ENCODE results near the gene PGBD5. TPM values are rescaled to one million over a fixed set of nuclear protein-coding genes. Genes with fewer than 3 reads are reported as not detected.

PGBD5 gene
- total and polyA plus RNA-seq, 9 of the 15 experiments (the other 6 are each of a cell fraction or from before 2014, with no cell fraction given) = under 0.01 to 0.40 (median 0.10) TPM; not detected in 3

- no peak for FAIRE-seq
- TF ChIP-seq ZNF212 (CRISPR knock-in tag; IDR thresholded peaks at IDR 0.05) (no peak), TSC22D4 (tag; IDR thresholded peaks at IDR 0.05) (no peak), IRF2 (CRISPR knock-in tag; IDR thresholded peaks at IDR 0.05) (no peak), NFIC (IDR thresholded peaks at IDR 0.05) (no peak), HNRNPL (IDR thresholded peaks at IDR 0.05; ENCODE audit: low read depth, low read length) (no peak), BHLHE40 (IDR thresholded peaks at IDR 0.05; ENCODE audit: low read length) (no peak)
- TF ChIP-seq, protein P1, sequence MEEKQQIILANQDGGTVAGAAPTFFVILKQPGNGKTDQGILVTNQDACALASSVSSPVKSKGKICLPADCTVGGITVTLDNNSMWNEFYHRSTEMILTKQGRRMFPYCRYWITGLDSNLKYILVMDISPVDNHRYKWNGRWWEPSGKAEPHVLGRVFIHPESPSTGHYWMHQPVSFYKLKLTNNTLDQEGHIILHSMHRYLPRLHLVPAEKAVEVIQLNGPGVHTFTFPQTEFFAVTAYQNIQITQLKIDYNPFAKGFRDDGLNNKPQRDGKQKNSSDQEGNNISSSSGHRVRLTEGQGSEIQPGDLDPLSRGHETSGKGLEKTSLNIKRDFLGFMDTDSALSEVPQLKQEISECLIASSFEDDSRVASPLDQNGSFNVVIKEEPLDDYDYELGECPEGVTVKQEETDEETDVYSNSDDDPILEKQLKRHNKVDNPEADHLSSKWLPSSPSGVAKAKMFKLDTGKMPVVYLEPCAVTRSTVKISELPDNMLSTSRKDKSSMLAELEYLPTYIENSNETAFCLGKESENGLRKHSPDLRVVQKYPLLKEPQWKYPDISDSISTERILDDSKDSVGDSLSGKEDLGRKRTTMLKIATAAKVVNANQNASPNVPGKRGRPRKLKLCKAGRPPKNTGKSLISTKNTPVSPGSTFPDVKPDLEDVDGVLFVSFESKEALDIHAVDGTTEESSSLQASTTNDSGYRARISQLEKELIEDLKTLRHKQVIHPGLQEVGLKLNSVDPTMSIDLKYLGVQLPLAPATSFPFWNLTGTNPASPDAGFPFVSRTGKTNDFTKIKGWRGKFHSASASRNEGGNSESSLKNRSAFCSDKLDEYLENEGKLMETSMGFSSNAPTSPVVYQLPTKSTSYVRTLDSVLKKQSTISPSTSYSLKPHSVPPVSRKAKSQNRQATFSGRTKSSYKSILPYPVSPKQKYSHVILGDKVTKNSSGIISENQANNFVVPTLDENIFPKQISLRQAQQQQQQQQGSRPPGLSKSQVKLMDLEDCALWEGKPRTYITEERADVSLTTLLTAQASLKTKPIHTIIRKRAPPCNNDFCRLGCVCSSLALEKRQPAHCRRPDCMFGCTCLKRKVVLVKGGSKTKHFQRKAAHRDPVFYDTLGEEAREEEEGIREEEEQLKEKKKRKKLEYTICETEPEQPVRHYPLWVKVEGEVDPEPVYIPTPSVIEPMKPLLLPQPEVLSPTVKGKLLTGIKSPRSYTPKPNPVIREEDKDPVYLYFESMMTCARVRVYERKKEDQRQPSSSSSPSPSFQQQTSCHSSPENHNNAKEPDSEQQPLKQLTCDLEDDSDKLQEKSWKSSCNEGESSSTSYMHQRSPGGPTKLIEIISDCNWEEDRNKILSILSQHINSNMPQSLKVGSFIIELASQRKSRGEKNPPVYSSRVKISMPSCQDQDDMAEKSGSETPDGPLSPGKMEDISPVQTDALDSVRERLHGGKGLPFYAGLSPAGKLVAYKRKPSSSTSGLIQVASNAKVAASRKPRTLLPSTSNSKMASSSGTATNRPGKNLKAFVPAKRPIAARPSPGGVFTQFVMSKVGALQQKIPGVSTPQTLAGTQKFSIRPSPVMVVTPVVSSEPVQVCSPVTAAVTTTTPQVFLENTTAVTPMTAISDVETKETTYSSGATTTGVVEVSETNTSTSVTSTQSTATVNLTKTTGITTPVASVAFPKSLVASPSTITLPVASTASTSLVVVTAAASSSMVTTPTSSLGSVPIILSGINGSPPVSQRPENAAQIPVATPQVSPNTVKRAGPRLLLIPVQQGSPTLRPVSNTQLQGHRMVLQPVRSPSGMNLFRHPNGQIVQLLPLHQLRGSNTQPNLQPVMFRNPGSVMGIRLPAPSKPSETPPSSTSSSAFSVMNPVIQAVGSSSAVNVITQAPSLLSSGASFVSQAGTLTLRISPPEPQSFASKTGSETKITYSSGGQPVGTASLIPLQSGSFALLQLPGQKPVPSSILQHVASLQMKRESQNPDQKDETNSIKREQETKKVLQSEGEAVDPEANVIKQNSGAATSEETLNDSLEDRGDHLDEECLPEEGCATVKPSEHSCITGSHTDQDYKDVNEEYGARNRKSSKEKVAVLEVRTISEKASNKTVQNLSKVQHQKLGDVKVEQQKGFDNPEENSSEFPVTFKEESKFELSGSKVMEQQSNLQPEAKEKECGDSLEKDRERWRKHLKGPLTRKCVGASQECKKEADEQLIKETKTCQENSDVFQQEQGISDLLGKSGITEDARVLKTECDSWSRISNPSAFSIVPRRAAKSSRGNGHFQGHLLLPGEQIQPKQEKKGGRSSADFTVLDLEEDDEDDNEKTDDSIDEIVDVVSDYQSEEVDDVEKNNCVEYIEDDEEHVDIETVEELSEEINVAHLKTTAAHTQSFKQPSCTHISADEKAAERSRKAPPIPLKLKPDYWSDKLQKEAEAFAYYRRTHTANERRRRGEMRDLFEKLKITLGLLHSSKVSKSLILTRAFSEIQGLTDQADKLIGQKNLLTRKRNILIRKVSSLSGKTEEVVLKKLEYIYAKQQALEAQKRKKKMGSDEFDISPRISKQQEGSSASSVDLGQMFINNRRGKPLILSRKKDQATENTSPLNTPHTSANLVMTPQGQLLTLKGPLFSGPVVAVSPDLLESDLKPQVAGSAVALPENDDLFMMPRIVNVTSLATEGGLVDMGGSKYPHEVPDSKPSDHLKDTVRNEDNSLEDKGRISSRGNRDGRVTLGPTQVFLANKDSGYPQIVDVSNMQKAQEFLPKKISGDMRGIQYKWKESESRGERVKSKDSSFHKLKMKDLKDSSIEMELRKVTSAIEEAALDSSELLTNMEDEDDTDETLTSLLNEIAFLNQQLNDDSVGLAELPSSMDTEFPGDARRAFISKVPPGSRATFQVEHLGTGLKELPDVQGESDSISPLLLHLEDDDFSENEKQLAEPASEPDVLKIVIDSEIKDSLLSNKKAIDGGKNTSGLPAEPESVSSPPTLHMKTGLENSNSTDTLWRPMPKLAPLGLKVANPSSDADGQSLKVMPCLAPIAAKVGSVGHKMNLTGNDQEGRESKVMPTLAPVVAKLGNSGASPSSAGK (IDR thresholded peaks at IDR 0.05) = no peak
- TF ChIP-seq, protein P2, sequence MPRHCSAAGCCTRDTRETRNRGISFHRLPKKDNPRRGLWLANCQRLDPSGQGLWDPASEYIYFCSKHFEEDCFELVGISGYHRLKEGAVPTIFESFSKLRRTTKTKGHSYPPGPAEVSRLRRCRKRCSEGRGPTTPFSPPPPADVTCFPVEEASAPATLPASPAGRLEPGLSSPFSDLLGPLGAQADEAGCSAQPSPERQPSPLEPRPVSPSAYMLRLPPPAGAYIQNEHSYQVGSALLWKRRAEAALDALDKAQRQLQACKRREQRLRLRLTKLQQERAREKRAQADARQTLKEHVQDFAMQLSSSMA (CRISPR knock-in tag; IDR thresholded peaks at IDR 0.05) = no peak
Measured at GRCh38 chr1:230316864-230317745, 109.0 kb downstream of the PGBD5 start.

More at GRCh38 chr1:230316864-230317745, 109.0 kb downstream of the PGBD5 start:
- ChIA-PET CTCF (ENCODE audit: low intra/inter-chr PET ratio) (no interaction called here), POLR2A (interaction anchor here (1.1 kb wide), 1 partner anchor 15 kb away, joined by 3 read pairs; no protein-coding TSS in a partner anchor)
- no peak overlapping the region for H3K9ac ChIP-seq (ENCODE audit: insufficient read depth in 1 of 2, low read depth in 2 of 2, low read length in 2 of 2)
- H2AFZ ChIP-seq (ENCODE audit: low read depth, low read length) = no peak overlapping the region
- H3K79me2 ChIP-seq (ENCODE audit: control insufficient read depth, insufficient read depth, low read length) = no peaks in the 10 kb centered on the region
- in situ Hi-C loops (cut with MboI) = loop anchor here (25.0 kb wide), 1 partner anchor 605 kb away; no protein-coding TSS in a partner anchor
- no peak for ATAC-seq
- H3K4me3 ChIP-seq = no peak overlapping the region
- DNase-seq (ENCODE audit: extremely low read depth in 1 of 4, low spot score in 3 of 4) = no peak
- peaks cover 44 to 76% of the 10 kb centered on the region in 2 experiments for H3K27me3 ChIP-seq (ENCODE audit: control insufficient read depth in 2 of 2, insufficient read depth in 2 of 2, low read length in 2 of 2)
- 2% methylated on average over 23 of the region's 23 CpGs for WGBS (ENCODE audit: insufficient coverage, low coverage, missing lambda C conversion rate)
- peaks cover 4% of the 10 kb centered on the region; the same call in 1 of the 2 replicates for H4K20me1 ChIP-seq (replicated peaks; ENCODE audit: control insufficient read depth, insufficient read depth, low read length)
- intact Hi-C loops (cut with micrococcal nuclease) = no loop called here
- no peaks in the 10 kb centered on the region for H3K9me3 ChIP-seq (replicated peaks; ENCODE audit: control insufficient read depth, insufficient read depth, low read depth, low read length)
- BruUV-seq (replicated peaks) = no TSS peak
- H3K9me1 ChIP-seq (ENCODE audit: control insufficient read depth, insufficient read depth, low read length) = peaks cover 2% of the 10 kb centered on the region
- no peak overlapping the region for H3K4me2 ChIP-seq (ENCODE audit: insufficient read depth, low read length)
- H3K4me1 ChIP-seq (replicated peaks in 1 of 2; ENCODE audit: control insufficient read depth in 2 of 2, insufficient read depth in 2 of 2, low read length in 2 of 2) = peaks cover 0 to 3% of the 10 kb centered on the region in 2 experiments; a peak in 1 of 5 replicates
- H3K36me3 ChIP-seq (ENCODE audit: control insufficient read depth, insufficient read depth, low read length) = no peaks in the 10 kb centered on the region
- no peak overlapping the region for H3K27ac ChIP-seq (ENCODE audit: extremely low read depth, low read depth, low read length)

All from K562 (cell line).